ENCODE data around the gene TMEM255B. TPM values are rescaled to one million over a fixed set of nuclear protein-coding genes. Genes with fewer than 3 reads are reported as not detected.

Gene TMEM255B
- total RNA-seq, 1 experiment from 2014 or later = not detected

DNA sequence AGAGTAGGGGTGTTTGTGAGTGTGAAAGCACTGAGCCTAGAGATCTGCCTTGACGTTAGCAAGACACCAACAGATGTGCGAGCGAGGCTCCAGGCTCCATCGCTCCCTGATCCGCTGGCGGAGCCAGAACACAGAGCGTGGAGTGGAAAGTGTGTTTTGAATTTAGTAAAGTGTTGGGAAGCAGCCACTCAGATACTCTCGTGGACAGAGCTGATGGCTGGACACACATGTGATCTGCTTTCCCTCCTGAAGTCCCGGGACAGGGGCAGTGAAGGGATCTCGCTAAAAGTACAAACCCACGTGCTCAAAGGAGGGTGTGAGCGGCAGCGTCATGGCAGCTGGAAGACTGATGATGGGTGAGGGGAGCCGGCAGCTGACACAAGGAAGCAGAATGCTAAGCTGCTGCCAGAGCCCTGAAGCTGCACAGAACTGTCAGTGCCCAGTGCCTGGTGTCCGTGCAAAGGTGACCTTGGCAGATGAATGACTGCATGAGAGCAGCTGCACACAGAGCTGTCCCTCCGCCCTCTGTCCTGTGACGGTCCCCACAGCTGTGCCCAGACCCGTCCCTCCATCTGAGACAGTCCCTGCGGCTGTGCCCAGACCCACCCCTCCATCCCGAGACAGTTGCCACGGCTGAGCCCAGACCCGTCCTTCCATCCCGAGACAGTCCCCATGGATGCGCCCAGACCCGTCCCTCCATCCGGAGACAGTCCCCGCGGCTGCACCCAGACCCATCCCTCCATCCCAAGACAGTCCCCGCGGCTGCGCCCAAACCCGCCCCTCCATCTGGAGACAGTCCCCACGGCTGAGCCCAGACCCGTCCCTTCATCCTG, 29.6 kb upstream of the TMEM255B start:
- Mint-ChIP-seq H3K4me3 (ENCODE audit: low read depth, unreplicated experiment) (no peak overlapping the region), H3K27ac (ENCODE audit: unreplicated experiment) (no peak overlapping the region), H3K9me3 (ENCODE audit: low read depth, unreplicated experiment) (no peaks in the 10 kb centered on the region), H3K36me3 (ENCODE audit: insufficient read depth, unreplicated experiment) (no peaks in the 10 kb centered on the region), H3K27me3 (ENCODE audit: unreplicated experiment) (no peaks in the 10 kb centered on the region), H3K4me1 (ENCODE audit: low read depth, unreplicated experiment) (no peaks in the 10 kb centered on the region)
- CTCF ChIA-PET = no interaction called here
- intact Hi-C loops (cut with micrococcal nuclease; ENCODE audit: unreplicated experiment) = no loop called here
- BruUV-seq (replicated peaks) = no TSS peak
- no peak for TF ChIP-seq CTCF (IDR thresholded peaks at IDR 0.05; ENCODE audit: unreplicated experiment)
- DNase-seq = no peak

DNA sequence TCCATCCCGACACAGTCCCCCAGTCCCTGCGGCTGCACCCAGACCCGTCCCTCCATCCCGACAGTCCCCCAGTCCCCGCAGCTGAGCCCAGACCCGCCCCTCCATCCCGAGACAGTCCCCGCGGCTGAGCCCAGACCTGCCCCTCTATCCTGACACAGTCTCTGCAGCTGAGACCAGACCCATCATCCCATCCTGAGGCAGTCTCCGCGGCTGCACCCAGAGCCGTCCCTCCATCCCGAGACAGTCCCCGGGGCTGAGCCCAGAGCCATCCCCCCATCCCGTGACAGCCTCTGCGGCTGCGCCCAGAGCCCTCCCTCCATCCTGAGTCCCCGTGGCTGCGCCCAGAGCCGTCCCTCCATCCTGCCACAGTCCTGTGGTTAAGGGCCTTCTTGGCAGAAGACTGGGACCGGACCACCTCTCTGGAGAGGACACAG, 28.8 kb upstream of the TMEM255B start:
- no peaks in the 10 kb centered on the region for H3K4me1 Mint-ChIP-seq (ENCODE audit: low read depth, unreplicated experiment)
- H3K27me3 Mint-ChIP-seq (ENCODE audit: unreplicated experiment) = no peaks in the 10 kb centered on the region
- H3K9me3 Mint-ChIP-seq (ENCODE audit: low read depth, unreplicated experiment) = no peaks in the 10 kb centered on the region
- DNase-seq = no peak
- TF ChIP-seq CTCF (IDR thresholded peaks at IDR 0.05; ENCODE audit: unreplicated experiment) = no peak
- CTCF ChIA-PET = no interaction called here
- intact Hi-C loops (cut with micrococcal nuclease; ENCODE audit: unreplicated experiment) = no loop called here
- BruUV-seq (replicated peaks) = no TSS peak
- no peak overlapping the region for H3K27ac Mint-ChIP-seq (ENCODE audit: unreplicated experiment)
- H3K4me3 Mint-ChIP-seq (ENCODE audit: low read depth, unreplicated experiment) = no peak overlapping the region
- H3K36me3 Mint-ChIP-seq (ENCODE audit: insufficient read depth, unreplicated experiment) = no peaks in the 10 kb centered on the region

DNA sequence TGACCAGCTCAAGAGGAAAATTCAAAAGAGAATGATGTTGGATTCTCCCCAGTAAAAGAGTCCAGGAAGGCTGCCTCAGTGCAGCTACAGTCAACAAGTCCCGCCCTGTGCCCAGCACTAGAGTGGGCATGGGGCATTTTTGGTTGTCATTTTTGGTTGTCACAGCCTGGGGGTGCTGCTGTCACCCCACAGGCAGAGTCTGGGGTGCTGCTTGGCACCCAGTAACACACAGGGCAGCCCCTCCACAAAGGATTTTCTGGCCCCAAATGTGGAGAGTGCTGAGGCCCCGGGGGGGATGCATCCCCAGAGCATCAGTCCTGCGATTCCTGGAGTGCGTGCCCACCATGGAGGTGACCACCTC, 28.2 kb upstream of the TMEM255B start:
- Mint-ChIP-seq H3K4me3 (ENCODE audit: low read depth, unreplicated experiment) (no peak overlapping the region), H3K27ac (ENCODE audit: unreplicated experiment) (no peak overlapping the region)
- CTCF ChIA-PET = no interaction called here

More for the DNA sequence above, 28.2 kb upstream of the TMEM255B start:
- H3K9me3 Mint-ChIP-seq (ENCODE audit: low read depth, unreplicated experiment) = no peaks in the 10 kb centered on the region
- DNase-seq = no peak
- H3K27me3 Mint-ChIP-seq (ENCODE audit: unreplicated experiment) = no peaks in the 10 kb centered on the region
- BruUV-seq (replicated peaks) = no TSS peak
- H3K4me1 Mint-ChIP-seq (ENCODE audit: low read depth, unreplicated experiment) = no peaks in the 10 kb centered on the region
- intact Hi-C loops (cut with micrococcal nuclease; ENCODE audit: unreplicated experiment) = no loop called here
- H3K36me3 Mint-ChIP-seq (ENCODE audit: insufficient read depth, unreplicated experiment) = no peaks in the 10 kb centered on the region
- TF ChIP-seq CTCF (IDR thresholded peaks at IDR 0.05; ENCODE audit: unreplicated experiment) = no peak
